PFSK-1 (cell line): ENCODE data around the gene TEKT1.

Source experiments
- POLR2AphosphoS5 ChIP-seq: IDR thresholded peaks from 2 replicates; pipeline ENCODE4 v1.6.1; 2012; ENCODE audit warnings: low read depth, mild to moderate bottlenecking, control low read depth, low read length, moderate library complexity
- TAF1 ChIP-seq: IDR thresholded peaks from 2 replicates; pipeline ENCODE4 v1.6.1; 2012; ENCODE audit warnings: low read length, control low read depth, borderline replicate concordance; ENCODE audit not compliant: insufficient read depth
- TF ChIP-seq, protein P1 (sequence below), 2 experiments: IDR thresholded peaks; 2 replicates each; pipeline versions ENCODE4 v1.6.1 to v1.8.0; 2011 to 2012; ENCODE audit warnings: low read depth in 2 of 2, low read length in 2 of 2, control low read depth in 1 of 2, inconsistent platforms in 1 of 2, mild to moderate bottlenecking in 1 of 2, moderate library complexity in 1 of 2; ENCODE audit not compliant: insufficient read depth in 1 of 2

DNA sequence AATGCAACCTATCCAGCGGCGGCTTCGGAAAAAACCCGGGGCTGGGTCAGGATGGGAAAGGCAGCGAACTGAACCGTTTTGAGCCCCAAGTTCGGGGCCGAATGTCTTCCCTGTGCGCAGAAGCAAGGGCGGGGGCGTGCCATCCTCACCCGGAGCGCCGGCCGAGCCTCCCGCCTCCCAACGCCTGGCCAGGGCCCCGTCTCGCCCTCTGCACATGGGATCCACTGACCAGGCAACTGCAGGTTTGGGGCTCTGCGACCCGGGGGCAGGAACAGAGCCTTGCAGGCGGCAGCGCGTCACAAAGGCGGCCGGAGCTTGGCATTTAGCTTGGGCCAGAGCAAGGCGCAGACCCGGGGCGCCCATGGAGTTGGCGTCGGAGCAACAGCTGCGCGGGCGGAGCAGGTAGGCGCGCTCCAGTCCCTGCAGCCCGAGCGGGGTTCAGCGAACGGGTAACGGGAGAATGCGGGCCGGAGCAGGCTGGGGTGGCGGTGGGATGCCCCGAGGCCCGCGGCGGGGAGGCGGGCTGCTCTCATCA lies 55.6 kb downstream of the TEKT1 start, which contains the start of gene FBXO39:
- TF ChIP-seq, protein P1, sequence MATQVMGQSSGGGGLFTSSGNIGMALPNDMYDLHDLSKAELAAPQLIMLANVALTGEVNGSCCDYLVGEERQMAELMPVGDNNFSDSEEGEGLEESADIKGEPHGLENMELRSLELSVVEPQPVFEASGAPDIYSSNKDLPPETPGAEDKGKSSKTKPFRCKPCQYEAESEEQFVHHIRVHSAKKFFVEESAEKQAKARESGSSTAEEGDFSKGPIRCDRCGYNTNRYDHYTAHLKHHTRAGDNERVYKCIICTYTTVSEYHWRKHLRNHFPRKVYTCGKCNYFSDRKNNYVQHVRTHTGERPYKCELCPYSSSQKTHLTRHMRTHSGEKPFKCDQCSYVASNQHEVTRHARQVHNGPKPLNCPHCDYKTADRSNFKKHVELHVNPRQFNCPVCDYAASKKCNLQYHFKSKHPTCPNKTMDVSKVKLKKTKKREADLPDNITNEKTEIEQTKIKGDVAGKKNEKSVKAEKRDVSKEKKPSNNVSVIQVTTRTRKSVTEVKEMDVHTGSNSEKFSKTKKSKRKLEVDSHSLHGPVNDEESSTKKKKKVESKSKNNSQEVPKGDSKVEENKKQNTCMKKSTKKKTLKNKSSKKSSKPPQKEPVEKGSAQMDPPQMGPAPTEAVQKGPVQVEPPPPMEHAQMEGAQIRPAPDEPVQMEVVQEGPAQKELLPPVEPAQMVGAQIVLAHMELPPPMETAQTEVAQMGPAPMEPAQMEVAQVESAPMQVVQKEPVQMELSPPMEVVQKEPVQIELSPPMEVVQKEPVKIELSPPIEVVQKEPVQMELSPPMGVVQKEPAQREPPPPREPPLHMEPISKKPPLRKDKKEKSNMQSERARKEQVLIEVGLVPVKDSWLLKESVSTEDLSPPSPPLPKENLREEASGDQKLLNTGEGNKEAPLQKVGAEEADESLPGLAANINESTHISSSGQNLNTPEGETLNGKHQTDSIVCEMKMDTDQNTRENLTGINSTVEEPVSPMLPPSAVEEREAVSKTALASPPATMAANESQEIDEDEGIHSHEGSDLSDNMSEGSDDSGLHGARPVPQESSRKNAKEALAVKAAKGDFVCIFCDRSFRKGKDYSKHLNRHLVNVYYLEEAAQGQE (IDR thresholded peaks at IDR 0.05; ENCODE audit: insufficient read depth in 1 of 2, low read depth in 2 of 2, low read length in 2 of 2) = no peak
- TF ChIP-seq POLR2AphosphoS5 = no peak
- no peak for TF ChIP-seq TAF1
